HG03571 (cell line): Measurements from ENCODE around the gene PARD3B.

Experiments used
- ATAC-seq: cut with Tn5 transposase; IDR thresholded peaks from one replicate; pipeline ENCODE4 v1.9.1; 2021; ENCODE audit not compliant: unreplicated experiment

Gene PARD3B

DNA sequence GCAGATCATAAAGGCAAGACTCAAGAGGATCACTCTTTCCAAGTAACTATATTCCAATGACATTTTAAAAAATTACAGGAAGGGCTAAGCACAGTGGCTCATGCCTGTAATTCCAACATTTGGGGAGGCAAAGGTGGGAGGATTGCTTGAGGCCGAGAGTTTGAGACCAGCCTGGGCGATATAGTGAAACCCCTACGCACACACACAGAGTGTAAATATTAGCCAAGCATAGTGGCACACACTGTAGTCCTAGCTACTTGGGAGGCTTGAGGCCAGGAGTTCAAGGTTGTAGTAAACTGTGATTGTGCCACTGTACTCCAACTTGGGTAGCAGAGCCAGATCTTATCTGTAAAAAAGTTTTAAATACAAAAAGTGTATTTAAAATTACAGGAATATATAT lies 686.8 kb downstream of the PARD3B start:
- no peak for ATAC-seq

DNA sequence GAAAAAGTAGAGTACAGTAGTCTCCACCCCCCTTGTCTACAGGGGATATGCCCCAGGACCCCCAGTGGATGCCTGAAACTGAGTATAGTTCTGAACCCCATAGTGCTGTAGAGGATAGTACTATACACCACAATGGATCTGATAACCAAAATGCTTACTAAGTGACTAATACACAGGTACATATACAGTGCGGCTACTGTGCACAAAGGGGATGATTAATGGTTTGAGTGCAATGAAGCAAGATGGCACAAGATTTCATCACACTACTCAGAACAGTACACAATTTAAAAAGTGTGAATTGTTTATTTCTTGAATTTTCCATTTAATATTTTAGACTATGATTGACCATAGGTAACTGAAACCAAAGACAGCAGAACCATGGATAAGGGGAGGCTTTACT lies 690.2 kb downstream of the PARD3B start:
- ATAC-seq: no peak

DNA sequence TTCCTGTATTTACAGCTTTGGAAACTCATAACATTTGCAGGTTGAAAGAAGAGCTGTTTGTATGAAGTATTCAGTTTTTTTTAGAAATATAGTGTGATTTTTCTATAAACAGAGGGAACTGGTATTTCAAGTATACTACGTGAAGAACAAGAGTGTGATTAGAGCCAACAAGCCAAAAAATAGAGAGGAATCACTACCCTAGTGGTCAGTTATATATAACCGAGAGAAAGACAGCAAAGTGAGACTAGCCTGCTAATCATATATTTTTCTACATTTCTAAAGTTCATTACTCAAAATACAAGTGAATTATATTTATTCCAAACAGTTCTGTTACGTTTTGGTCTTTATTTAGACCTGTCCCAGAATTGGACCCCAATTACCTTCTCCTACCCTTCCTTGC lies 692.2 kb downstream of the PARD3B start:
- ATAC-seq: no peak

DNA sequence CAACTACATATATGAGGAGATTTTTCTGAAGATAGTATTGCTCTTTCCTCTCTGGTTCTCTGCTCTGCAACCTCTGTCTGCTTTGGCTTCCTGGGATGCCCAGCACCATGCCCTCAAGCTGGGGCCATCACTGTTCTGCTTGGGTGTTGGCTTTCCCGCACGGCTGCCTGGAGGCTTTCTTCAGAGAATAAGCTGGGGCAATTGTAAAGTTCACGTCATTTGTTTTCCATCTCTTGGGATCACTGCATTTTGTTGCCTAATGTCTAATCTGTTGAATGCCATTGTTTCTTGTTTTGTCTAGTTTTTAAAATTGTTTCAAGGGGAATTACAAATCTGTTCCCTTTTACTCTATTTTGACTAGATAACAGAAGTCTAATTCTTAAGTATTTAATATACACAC lies 699.7 kb downstream of the PARD3B start:
- no peak for ATAC-seq

DNA sequence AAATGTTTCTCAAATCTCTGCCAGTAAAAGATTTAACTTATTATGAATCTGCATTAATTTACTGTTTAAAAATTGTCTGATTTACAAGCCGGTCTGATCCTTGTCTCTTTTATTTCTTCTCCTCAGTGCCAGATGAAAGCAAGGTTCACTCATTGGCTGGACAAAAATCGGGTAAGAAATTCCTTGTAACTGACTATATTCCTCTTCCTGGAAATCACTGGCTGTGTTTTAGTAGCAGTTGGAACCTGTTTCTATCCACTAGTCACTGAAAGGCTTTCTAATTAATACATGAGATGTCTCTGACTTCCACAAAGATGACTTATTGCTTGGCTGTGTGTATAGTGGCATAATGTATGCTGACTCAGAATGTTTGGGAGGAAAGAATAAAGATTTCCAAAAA lies 700.4 kb downstream of the PARD3B start:
- ATAC-seq: no peak

DNA sequence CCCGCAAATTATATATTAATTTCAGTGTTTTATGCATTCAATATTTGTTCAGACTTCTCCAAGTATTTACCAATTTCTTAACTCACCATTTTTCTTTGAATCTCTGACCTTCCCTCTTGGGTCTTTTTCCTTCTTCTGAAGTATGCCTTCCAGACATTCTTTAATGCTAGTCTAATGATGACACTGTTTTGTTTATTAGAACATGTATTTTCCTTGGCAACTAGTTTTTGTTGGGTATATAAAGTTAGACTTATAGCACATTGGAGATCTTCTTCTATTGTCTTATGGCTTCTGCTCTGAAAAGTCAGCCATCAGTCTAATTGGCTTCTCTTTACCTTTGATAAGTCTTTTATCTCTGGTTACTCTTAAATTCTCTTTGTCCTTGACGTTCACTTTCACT lies 713.8 kb downstream of the PARD3B start:
- no peak for ATAC-seq

DNA sequence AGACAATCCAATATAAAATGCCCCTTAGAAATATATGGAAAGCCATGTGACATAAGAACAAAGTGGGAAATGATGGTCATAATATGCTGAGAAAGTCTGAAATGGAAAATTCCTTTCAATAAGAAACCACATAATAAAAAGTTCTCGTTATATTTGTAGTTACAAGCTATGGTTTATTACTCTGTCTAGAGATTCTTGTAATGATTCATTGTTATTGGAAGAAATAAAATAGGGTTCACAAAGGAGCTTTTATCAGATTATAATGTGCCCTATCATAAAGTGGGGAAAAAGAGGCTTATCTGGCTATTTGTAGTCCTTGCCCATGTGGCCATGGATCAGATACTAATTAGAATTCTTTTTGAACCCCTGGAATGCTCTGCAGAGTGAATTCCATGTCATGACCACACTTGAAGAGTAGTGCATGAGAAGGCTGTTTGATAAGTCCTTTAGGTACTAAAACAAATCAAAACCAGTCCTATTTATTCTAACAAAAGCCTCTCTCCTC lies 716.3 kb downstream of the PARD3B start:
- no peak for ATAC-seq

DNA sequence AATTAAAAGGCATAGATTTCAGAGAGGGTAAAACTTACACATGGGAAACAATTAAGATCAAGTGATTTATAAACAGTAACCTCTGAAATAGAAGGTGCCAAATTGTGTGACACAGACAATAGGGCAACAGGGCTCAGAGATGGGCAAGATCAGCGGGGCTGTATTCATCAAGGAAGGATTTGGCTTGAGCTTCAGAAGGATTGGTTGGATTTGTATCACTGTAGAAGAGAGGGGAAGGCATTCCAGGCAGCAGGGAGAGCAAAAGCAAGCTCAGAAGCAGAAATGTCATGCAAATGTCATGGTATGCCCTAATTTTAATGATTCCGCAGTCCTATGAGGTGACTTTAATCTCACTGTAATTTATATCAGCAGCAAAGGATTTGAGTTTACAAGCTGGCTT lies 722.0 kb downstream of the PARD3B start:
- ATAC-seq: no peak

DNA sequence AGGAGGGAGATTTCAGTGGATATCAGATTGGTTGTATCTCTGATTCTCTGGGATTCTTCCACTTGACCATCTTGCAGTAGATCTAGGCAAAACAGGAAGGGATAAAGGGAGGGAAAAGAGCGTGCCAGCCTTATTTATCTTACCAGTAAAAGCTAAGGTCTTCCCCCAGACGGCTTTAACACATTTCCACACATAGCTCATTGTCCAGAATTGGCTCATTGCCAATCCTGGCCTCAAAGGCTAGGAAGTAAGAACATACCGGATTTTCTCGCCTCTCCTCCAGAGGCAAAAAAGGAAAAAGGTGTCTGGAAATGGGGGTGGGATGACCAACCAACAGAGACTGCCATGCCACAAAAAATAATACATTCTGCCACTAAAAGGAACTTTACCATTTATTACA lies 725.4 kb downstream of the PARD3B start:
- no peak for ATAC-seq

DNA sequence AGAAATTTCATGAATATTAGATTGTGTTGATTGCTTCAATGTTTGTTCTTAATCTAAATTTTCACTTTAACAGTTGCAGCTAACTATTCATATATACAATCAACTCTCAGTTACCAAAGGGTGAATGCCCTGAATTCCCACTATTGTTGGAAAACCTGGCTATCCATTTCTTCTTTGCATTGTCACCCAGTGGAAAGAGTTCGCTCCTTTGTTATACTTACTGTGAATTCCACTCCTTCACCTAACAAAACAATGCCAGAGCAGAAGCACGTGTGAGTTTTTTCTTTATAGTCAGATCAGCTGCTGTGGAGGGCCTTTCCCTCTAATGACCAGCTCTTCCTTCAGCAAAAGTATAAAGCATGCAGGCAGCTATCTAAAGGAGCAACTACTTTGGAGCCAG lies 727.9 kb downstream of the PARD3B start:
- no peak for ATAC-seq

DNA sequence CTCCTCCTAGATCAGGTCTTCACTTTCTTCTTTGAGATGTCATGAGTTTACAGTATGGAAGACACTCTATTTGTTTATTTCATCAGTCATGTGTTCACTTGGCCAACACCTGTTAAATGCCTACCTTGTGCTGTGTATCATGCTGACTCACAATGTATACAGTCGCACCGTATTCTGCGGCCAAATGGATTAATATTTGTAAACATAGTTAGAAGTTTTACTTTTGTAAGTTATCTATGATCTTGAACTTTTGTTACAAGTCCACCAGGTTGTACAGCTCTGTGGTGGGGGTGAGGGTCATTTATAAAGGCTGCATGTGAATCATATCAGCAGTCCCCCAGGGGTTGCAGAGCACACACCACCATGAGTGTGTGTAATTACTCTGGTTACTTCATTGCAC lies 728.4 kb downstream of the PARD3B start:
- no peak for ATAC-seq

DNA sequence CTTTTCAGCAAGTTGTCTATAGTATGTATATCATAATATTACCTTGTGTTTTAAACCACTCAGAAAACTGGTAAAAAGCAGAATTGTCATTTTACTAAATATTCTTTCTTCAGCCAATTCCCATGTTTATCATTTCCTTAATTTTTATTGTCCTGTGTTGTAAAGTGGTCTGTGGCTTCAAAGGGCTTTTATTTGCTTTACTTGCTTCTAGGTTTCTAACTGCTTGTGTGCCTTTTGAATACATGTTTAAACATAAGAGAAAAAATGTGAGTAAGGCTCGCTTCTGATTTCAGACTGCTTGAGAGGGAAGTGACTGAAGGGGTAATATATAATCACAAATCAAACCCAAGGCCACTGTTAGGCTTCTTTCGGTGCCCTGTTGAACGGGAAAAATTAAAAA lies 729.5 kb downstream of the PARD3B start:
- ATAC-seq: no peak

DNA sequence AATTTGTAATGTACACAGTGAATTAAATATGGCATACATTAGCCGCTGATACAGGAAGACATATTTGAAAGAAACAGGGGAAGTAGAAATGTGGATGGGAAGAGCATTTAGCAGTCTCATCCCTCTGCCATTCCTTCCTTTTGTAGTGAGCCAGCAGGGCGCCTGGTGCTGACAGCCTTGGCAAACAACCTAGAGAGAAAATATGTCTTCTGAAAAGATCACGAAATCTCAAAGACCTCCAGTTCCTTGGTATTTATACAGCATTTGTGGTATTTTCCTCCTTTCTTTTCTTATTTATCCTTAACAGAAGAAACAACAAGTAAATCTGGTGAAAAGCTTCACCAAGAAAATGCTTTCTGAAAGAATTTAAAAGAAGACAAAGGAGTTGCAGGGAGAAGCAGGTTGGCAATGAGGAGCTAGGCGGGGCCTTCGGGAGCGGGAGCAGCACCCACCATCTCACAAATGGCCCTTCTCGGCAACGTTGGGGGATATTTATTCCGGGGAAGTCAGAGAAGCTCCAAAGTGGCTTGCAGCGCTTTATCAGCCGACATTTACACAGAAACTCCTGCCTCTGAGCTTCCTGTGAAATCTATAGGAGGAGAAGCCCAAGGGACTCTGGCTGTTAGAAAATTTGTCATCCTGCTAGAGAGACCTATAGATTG lies 731.0 kb downstream of the PARD3B start:
- ATAC-seq: no peak

DNA sequence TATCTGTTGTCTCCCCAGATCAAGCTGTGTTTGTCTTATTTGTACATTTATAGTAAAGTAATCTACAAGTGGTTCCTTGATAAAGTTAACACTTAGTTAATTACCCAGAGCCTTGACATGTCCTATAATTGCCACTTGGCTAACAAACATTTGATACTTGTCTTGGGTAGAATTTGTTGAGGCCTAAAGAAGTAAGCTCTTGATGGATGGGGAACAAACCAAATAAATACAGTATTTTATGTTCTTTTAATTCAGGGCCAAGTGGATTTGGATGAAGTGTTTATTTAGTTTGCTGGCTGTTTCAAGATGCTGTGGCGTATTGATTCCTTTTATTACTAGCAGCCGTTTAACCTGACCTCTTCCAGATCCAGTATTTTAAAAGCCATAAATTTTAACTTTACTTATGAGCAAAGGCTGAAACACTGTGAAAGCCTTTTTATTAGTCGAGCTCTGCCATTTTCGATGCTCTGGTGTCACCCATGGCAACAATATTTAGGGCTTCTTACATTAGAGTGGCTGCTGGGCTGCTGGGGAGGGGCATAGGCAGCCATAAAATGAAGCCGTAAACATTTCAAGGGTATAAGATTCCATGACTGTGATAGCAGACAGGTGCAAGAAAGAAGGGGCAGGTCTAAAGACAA lies 735.4 kb downstream of the PARD3B start:
- no peak for ATAC-seq

DNA sequence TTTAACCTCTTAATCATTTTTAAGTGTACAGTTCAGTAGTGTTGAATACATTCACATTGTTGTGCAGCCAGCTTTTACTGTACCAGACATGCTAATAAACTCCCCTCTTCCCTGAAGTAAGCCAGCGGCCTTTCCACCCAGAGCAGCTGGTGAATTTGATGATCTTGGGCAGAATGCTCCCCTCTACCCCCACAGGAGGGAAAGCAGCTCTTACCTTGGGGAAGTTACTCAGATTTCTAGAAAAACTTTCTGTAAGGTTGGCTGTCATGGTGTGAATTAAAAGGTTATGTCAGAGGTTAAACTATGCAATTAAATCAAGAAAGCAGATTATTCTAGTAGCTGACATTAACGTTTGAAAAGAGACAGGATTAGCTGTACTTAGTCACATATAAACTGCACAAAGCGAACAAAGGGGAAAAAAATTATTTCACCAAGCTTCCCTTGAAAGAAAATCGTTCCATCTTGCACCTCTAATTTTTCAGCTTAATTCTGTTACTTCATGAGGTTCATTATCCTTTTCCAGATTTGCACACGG lies 738.5 kb downstream of the PARD3B start:
- ATAC-seq: no peak

DNA sequence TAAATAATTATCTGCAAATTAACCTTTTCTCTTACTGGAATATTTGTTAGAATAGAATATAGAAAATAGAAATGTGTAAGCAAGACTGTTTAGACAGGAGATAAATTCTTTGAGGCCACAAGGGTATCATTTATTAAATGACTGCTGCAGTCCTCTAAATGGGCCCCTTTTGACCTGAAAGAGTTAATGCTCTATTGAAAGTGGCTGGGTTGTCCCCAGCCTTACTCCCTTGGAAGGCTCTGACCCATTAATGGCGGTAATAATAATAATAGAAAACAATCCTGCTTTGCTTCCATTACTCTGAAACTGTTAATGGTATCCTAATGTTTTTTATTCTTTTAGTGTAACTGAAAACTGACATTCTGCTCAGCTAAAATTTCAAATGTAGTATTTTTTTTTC lies 739.1 kb downstream of the PARD3B start:
- no peak for ATAC-seq

DNA sequence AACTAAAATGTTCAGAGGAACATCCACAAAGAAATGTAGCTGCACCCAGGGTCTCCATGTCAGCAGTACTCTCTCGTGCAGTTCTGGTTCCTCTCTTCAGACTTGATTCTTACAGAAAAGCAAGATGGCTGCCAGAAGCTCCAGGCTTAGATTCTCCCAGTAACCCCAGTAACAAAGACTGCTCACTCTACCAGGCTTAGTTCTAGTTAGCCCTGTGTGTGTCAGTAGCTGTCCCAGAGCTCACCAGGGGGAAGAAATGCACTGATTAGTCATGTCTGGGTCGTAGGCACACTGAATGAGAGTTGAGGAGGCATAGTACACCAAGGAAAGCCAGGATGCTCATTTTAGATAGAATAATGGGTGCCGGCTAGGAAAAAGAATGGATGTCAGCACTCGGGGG lies 742.0 kb downstream of the PARD3B start:
- ATAC-seq: no peak

DNA sequence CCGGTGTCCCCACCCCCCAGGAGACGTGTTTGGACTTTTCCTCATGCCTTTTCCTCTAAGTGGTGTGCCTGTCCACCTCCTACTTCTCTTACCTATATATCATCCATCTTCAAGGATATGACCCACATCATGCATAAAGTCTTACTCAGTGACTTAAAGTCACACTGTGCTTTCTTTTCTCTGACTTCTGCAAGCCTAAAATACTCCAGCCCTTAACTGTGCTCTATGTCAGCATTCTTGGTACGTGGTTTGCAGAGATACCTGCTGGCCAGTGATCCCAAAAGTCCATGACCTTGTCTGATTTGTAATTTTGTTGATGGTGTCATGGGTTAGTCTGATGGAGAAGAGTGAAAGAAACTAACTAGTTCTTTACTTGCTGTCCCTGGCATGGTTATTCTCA lies 743.4 kb downstream of the PARD3B start:
- ATAC-seq: no peak

DNA sequence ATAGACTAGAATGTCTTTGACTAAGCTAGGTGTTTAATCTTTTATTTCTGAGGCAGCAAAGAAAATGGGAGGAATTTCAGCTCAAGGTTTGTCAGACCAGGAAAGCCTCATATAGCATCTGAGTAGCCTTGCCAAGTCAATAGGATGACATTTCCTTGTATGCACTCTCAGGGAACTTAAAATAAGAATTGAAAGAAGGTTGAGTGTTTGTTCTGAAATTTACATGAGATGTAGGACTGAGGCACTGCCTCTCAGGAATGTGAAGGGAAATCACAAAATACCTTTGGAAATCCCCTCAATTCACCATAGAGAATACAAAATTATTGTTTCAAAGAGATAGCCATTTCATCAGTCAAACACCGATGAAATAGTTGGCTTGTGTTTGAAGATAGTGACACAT lies 745.0 kb downstream of the PARD3B start:
- no peak for ATAC-seq

DNA sequence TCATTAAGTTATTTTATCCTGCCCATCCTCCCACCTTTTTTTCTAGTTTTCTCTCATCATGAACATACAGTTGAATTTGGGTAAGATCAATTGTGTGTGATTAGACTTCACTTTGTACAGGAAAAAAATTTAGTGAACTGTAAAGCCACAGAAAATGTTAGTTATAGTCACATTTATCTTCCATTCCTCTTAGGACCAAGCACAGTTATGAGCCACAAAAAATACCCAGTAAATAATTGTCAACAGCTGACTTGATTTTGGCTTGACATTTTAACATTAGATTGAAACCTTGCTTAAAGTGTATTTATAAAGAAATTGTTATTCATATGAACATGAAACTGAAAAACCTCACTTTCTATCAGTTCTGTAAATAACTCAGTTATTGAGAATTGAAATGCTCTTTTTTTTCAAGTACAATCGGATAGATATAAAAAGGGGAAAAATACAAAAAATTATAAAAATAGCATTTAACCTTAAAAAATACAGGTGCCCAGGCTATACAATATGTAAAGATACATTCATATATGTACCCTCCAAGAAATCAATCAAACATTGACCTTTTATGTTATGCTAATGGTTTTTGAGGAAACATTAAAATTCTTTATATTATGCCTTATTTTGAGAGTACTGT lies 747.5 kb downstream of the PARD3B start:
- ATAC-seq: no peak

DNA sequence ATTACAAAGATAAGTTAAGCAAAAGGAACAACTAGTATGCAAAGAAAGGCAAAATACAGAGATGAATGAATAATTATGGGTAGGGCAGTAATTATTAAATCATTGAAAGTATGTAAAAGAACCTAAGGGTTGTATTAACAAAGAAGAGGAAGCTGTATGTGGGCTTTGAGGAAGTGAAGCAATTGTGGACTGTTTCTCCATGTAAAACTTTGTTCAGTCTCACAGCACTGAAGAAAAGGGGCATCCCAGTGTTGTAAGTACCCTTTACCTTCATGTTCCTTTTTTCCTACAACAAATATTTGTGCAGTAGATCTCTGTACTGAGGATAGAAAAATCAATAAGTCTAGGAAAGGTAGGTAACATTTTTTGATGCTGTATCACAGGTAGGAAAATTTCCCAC lies 748.3 kb downstream of the PARD3B start:
- ATAC-seq: no peak

DNA sequence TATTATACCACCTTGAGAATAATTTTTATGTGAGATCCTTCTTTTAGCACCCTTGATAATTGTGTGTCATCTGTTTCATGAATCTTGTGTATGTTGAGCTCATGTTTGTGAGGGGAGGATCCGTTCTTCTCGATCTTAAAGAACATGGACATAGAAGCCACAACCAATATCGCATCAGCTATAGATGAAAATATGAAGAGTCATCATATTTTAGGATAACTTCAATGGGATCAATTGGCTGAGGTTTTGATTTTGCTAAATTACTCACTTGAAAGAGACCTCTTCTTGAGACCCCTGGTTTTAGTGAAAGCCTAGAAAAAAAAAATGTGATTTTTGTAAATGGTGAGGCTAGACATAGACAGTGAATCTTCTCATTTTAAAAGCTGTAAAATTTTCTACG lies 751.7 kb downstream of the PARD3B start:
- no peak for ATAC-seq
